ENCODE results near the gene EMX2.

DNA sequence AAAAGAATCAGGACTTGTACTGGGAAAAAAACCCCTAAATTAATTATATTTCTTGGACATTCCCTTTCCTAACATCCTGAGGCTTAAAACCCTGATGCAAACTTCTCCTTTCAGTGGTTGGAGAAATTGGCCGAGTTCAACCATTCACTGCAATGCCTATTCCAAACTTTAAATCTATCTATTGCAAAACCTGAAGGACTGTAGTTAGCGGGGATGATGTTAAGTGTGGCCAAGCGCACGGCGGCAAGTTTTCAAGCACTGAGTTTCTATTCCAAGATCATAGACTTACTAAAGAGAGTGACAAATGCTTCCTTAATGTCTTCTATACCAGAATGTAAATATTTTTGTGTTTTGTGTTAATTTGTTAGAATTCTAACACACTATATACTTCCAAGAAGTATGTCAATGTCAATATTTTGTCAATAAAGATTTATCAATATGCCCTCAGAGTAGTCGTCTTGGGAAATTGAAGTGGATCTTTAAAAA is 6.6 kb downstream of the EMX2 start:
- TF ChIP-seq, protein P1, sequence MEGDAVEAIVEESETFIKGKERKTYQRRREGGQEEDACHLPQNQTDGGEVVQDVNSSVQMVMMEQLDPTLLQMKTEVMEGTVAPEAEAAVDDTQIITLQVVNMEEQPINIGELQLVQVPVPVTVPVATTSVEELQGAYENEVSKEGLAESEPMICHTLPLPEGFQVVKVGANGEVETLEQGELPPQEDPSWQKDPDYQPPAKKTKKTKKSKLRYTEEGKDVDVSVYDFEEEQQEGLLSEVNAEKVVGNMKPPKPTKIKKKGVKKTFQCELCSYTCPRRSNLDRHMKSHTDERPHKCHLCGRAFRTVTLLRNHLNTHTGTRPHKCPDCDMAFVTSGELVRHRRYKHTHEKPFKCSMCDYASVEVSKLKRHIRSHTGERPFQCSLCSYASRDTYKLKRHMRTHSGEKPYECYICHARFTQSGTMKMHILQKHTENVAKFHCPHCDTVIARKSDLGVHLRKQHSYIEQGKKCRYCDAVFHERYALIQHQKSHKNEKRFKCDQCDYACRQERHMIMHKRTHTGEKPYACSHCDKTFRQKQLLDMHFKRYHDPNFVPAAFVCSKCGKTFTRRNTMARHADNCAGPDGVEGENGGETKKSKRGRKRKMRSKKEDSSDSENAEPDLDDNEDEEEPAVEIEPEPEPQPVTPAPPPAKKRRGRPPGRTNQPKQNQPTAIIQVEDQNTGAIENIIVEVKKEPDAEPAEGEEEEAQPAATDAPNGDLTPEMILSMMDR (IDR thresholded peaks at IDR 0.05; ENCODE audit: insufficient read depth, low read length, poor library complexity, severe bottlenecking) = no peak
- TF ChIP-seq EZH2phosphoT487 (conservative IDR thresholded peaks at IDR 0.05; ENCODE audit: low read length) = no peak
